Measurements from ENCODE around the gene UBE2L3.
"Not testable (repeated sequence)": the region's sequence is repeated elsewhere in the genome, so short reads cannot be mapped to it uniquely, and the experiment has no call there.

UBE2L3 gene

GRCh38 chr22:21567456-21568346 is at the start of gene UBE2L3:
UBE2L3 (plus strand) TSS chr22:21567714; CDS start chr22:21567745, 31 bp downstream.
- peak; percentile 78 for DNase-seq

- DNase-seq = not testable (repeated sequence)
Measured at GRCh38 chr22:21526705-21527500, 40.6 kb upstream of the UBE2L3 start.

GRCh38 chr22:21531525-21531924 is 36.0 kb upstream of the UBE2L3 start:
- DNase-seq = not testable (repeated sequence)

GRCh38 chr22:21532863-21533648 is 34.5 kb upstream of the UBE2L3 start:
- not testable (repeated sequence) for DNase-seq

GRCh38 chr22:21539862-21540261 is 27.7 kb upstream of the UBE2L3 start:
- not testable (repeated sequence) for DNase-seq

- DNase-seq = not testable (repeated sequence)
Measured at GRCh38 chr22:21544432-21545322, 22.8 kb upstream of the UBE2L3 start.

- DNase-seq = not testable (repeated sequence)
Measured at GRCh38 chr22:21549558-21549957, 18.0 kb upstream of the UBE2L3 start.

- not testable (repeated sequence) for DNase-seq
Measured at GRCh38 chr22:21550008-21550677, 17.4 kb upstream of the UBE2L3 start.

- DNase-seq = not testable (repeated sequence)
Measured at GRCh38 chr22:21550678-21551047, 16.9 kb upstream of the UBE2L3 start.

- DNase-seq = not testable (repeated sequence)
Measured at GRCh38 chr22:21551361-21551760, 16.2 kb upstream of the UBE2L3 start, which contains the start of gene RIMBP3C. RIMBP3C (minus strand) TSS chr22:21551461; CDS start chr22:21550976, 485 bp downstream.

- not testable (repeated sequence) for DNase-seq
Measured at GRCh38 chr22:21559345-21560125, 8.0 kb upstream of the UBE2L3 start.

GRCh38 chr22:21560657-21561056 is 6.9 kb upstream of the UBE2L3 start:
- not testable (repeated sequence) for DNase-seq

GRCh38 chr22:21563912-21564311 is 3.6 kb upstream of the UBE2L3 start:
- no peak for DNase-seq

GRCh38 chr22:21564411-21564810 is 3.1 kb upstream of the UBE2L3 start:
- DNase-seq = no peak

- DNase-seq = no peak
Measured at GRCh38 chr22:21568347-21569075, 997 bp downstream of the UBE2L3 start.

- not testable (repeated sequence) for DNase-seq
Measured at GRCh38 chr22:21569076-21569427, 1.5 kb downstream of the UBE2L3 start.

GRCh38 chr22:21569459-21570170 is 2.1 kb downstream of the UBE2L3 start:
- DNase-seq = no peak

GRCh38 chr22:21570398-21570797 is 2.9 kb downstream of the UBE2L3 start:
- DNase-seq = no peak

GRCh38 chr22:21571679-21572078 is 4.2 kb downstream of the UBE2L3 start:
- DNase-seq = no peak

Data from activated CD4-positive, alpha-beta T cell treated with anti-CD3 and anti-CD28 coated beads for 1 hour (primary cell).